IMR-90 (cell line): ENCODE data around the gene ADAMTSL4. TPM values are rescaled to one million over a fixed set of nuclear protein-coding genes. Genes with fewer than 3 reads are reported as not detected.

Experiments used
- ATAC-seq: fragments of 200-7000 bp; cut with Tn5 transposase; 2 replicates; pipeline ENCODE4 v1.9.1; 2020; ENCODE audit warnings: low read depth, mild to moderate bottlenecking, moderate library complexity
- BruUV-seq: library from RNA; stranded (reverse); fragments of 400-500 nt; replicated peaks from 2 replicates; lab custom pipeline; 2021; lab: Mats Ljungman, UMichigan
- CTCF ChIA-PET: fragments of 300-600 bp; formaldehyde crosslinking; extraction: SDS; loops from one replicate; lab custom pipeline; 2021; ENCODE audit warnings: antibody characterized with exemption; lab: Yijun Ruan, JAX
- POLR2A ChIA-PET: fragments of 300-600 bp; sonication (Branson Sonifier 250); formaldehyde crosslinking; loops from one replicate; lab custom pipeline; 2022; ENCODE audit warnings: antibody characterized with exemption; ENCODE audit not compliant: unreplicated experiment; lab: Charles Lee
- DNase-seq: peaks from one replicate; pipeline ENCODE4 v3.0.0; 2013
- H2AFZ ChIP-seq: replicated peaks from 2 replicates; pipeline ENCODE3; 2013; ENCODE audit warnings: low read length, mild to moderate bottlenecking; ENCODE audit not compliant: poor library complexity
- H2AK5ac ChIP-seq: 2 replicates; pipeline ENCODE4 v1.6.1; 2013; ENCODE audit warnings: low read depth, low read length, inconsistent platforms
- H2AK9ac ChIP-seq: replicated peaks from 2 replicates; pipeline ENCODE3; 2013; ENCODE audit warnings: mild to moderate bottlenecking, low read depth, low read length, moderate library complexity; ENCODE audit not compliant: poor library complexity
- H2BK120ac ChIP-seq: 2 replicates; pipeline ENCODE4 v1.6.1; 2013; ENCODE audit warnings: low read depth, low read length, inconsistent platforms
- H2BK15ac ChIP-seq: 3 replicates; pipeline ENCODE4 v1.6.1; 2013; ENCODE audit warnings: low read depth, low read length, inconsistent platforms
- H2BK20ac ChIP-seq: 2 replicates; pipeline ENCODE4 v1.6.1; 2013; ENCODE audit warnings: low read depth, mild to moderate bottlenecking, inconsistent platforms, low read length, moderate library complexity
- H2BK5ac ChIP-seq: 2 replicates; pipeline ENCODE4 v1.6.1; 2013; ENCODE audit warnings: mild to moderate bottlenecking, low read depth, low read length, inconsistent platforms; ENCODE audit not compliant: poor library complexity, severe bottlenecking
- H3K14ac ChIP-seq: replicated peaks from 2 replicates; pipeline ENCODE4 v1.6.1; 2013; ENCODE audit warnings: low read depth, low read length, inconsistent platforms
- H3K18ac ChIP-seq: 2 replicates; pipeline ENCODE4 v1.6.1; 2013; ENCODE audit warnings: low read depth, low read length, control low read depth
- H3K23ac ChIP-seq: 2 replicates; pipeline ENCODE4 v1.6.1; 2013; ENCODE audit warnings: low read depth, low read length, inconsistent platforms
- H3K27ac ChIP-seq: 2 replicates; pipeline ENCODE4 v1.5.1; 2013; ENCODE audit warnings: mild to moderate bottlenecking, control low read depth, low read length; ENCODE audit not compliant: insufficient read depth
- H3K27me3 ChIP-seq: 2 replicates; pipeline ENCODE4 v1.6.1; 2013; ENCODE audit warnings: low read length; ENCODE audit not compliant: control insufficient read depth, insufficient read depth
- H3K36me3 ChIP-seq: 2 replicates; pipeline ENCODE4 v1.6.1; 2013; ENCODE audit warnings: low read length, mixed read lengths; ENCODE audit not compliant: control insufficient read depth, insufficient read depth
- H3K4ac ChIP-seq: 2 replicates; pipeline ENCODE4 v1.6.1; 2013; ENCODE audit warnings: low read depth, low read length, inconsistent platforms
- H3K4me1 ChIP-seq: 2 replicates; pipeline ENCODE4 v1.6.1; 2013; ENCODE audit warnings: low read length, mixed read lengths; ENCODE audit not compliant: control insufficient read depth, insufficient read depth
- H3K4me2 ChIP-seq: 2 replicates; pipeline ENCODE4 v1.6.1; 2013; ENCODE audit warnings: low read depth, mild to moderate bottlenecking, control low read depth, low read length, moderate library complexity
- H3K4me3 ChIP-seq: 2 replicates; pipeline ENCODE4 v1.5.1; 2013; ENCODE audit warnings: low read depth, mild to moderate bottlenecking, control low read depth, low read length, moderate library complexity; ENCODE audit not compliant: insufficient read depth
- H3K56ac ChIP-seq: 2 replicates; pipeline ENCODE4 v1.6.1; 2013; ENCODE audit warnings: low read length, inconsistent platforms; ENCODE audit not compliant: insufficient read depth; ENCODE audit errors: extremely low read depth
- H3K79me1 ChIP-seq, 2 experiments: 2 replicates each; pipeline ENCODE4 v1.6.1; 2013; ENCODE audit warnings: low read length in 2 of 2, inconsistent platforms in 1 of 2, low read depth in 1 of 2
- H3K9ac ChIP-seq: 2 replicates; pipeline ENCODE4 v1.6.1; 2013; ENCODE audit warnings: low read depth, low read length, control low read depth
- H3K9me1 ChIP-seq: 2 replicates; pipeline ENCODE4 v1.6.1; 2013; ENCODE audit warnings: low read length, inconsistent platforms; ENCODE audit not compliant: insufficient read depth
- H3K9me3 ChIP-seq: 2 replicates; pipeline ENCODE4 v1.6.1; 2013; ENCODE audit warnings: low read length; ENCODE audit not compliant: control insufficient read depth, insufficient read depth
- H4K20me1 ChIP-seq: 2 replicates; pipeline ENCODE4 v1.6.1; 2013; ENCODE audit warnings: low read length, inconsistent platforms; ENCODE audit not compliant: insufficient read depth
- H4K5ac ChIP-seq: 2 replicates; pipeline ENCODE4 v1.6.1; 2013; ENCODE audit warnings: mild to moderate bottlenecking, low read depth, low read length, control low read depth
- H4K8ac ChIP-seq, 2 experiments: 2 replicates each; pipeline ENCODE4 v1.6.1; 2013; ENCODE audit warnings: low read depth in 2 of 2, low read length in 2 of 2, control low read depth in 1 of 2, inconsistent platforms in 1 of 2
- H4K91ac ChIP-seq: 2 replicates; pipeline ENCODE4 v1.6.1; 2013; ENCODE audit warnings: low read depth, low read length, inconsistent platforms; ENCODE audit not compliant: insufficient read depth
- CEBPB ChIP-seq: IDR thresholded peaks from 2 replicates; pipeline ENCODE4 v1.6.1; 2012; ENCODE audit warnings: low read depth, low read length, improper control_type of control experiment
- POLR2A ChIP-seq: IDR thresholded peaks from 2 replicates; pipeline ENCODE4 v1.6.1; 2012; ENCODE audit warnings: mild to moderate bottlenecking, low read depth, low read length
- RCOR1 ChIP-seq: IDR thresholded peaks from 2 replicates; pipeline ENCODE4 v1.6.1; 2012; ENCODE audit warnings: mild to moderate bottlenecking, low read length, improper control_type of control experiment; ENCODE audit not compliant: insufficient replicate concordance
- WGBS, 2 experiments: methylation state at CpG; one replicate each; pipeline versions ENCODE4 v1.1.5 to v1.1.7; 2013; ENCODE audit warnings: missing lambda C conversion rate in 2 of 2; ENCODE audit not compliant: insufficient read length in 1 of 2; ENCODE audit errors: extremely low coverage in 2 of 2; 5-methylcytosine and 5-hydroxymethylcytosine counted together
- dilution Hi-C: fragments of 300-500 bp; cut with HindIII; formaldehyde crosslinking; loops from one replicate; pipeline ENCODE4 v1.14.3; 2018; ENCODE audit warnings: low sequenced_read_pairs; ENCODE audit not compliant: unreplicated experiment
- in situ Hi-C: fragments of 300-500 bp; cut with MboI; formaldehyde crosslinking; loops from 3 replicates; pipeline ENCODE4 v1.14.3; 2019; ENCODE audit warnings: low sequenced_read_pairs, inconsistent platforms, mixed read lengths
- intact Hi-C: fragments of 100-400 bp; cut with micrococcal nuclease; formaldehyde crosslinking; loops from 2 replicates; pipeline ENCODE4 v1.10.0; 2022
- polyA plus RNA-seq, 3 experiments: library from polyadenylated mRNA; depleted of rRNA; stranded (reverse); fragments of >200 nt; gene quantifications; 2 replicates each; pipeline ENCODE4 v1.2.3, GENCODE V29; 2012; ENCODE audit warnings: low replicate concordance in 1 of 3
- total RNA-seq: library from RNA; depleted of rRNA; stranded (reverse); fragments of >200 nt; gene quantifications from 2 replicates; pipeline ENCODE4 v1.2.3, GENCODE V29; 2012

The ADAMTSL4 gene
- total and polyA plus RNA-seq, 2 of the 4 experiments (the other 2 are of a cell fraction): 0.54 to 12.2 TPM

DNA sequence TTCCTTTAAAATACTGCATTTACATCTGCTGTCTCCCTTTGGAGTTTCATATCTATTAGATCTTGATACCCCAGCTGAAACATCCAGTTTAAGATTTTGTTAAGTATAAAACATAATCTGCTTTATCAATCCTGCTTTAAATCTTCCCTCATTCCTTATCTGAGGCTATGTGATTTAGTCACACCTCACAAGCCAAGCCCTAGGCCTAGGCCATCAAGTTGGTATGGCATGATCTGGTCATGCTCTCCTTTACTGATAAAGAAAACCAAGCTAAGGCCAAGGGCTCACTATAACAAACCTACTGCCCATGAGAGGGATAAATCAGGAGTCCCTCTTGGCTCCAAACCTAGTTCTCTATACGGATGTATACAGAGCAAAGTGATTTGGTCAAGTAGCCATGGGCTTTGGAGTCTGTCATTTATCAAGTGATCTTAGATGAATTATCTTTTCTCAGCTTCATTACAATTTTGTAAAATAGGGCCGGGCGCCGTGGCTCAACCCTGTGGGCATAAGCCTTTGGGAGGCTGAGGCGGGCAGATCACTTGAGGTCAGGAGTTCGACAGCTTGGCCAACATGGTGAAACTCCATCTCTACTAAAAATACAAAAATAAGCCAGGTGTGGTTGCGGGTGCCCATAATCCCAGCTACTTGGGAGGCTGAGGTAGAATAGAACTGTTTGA is 57.4 kb downstream of the ADAMTSL4 start:
- peak overlapping the region; percentile 60 for H4K91ac ChIP-seq
- no peak overlapping the region for H3K4me3 ChIP-seq
- peak overlapping the region; percentile 33 to 50; a peak in 2 of 4 replicates for H4K8ac ChIP-seq
- no peaks in the 10 kb centered on the region for H3K27me3 ChIP-seq
- ChIA-PET POLR2A (no interaction called here), CTCF (no interaction called here)
- no peak overlapping the region for H2AK9ac ChIP-seq
- H2AFZ ChIP-seq: no peak overlapping the region
- DNase-seq (no peak), ATAC-seq (no peak)
- 0 out of 2 replicates have a peak overlapping the region, but pooled peaks have one; percentile 64 for H3K23ac ChIP-seq
- no peak overlapping the region for H3K9ac ChIP-seq
- H3K36me3 ChIP-seq: no peaks in the 10 kb centered on the region
- H4K5ac ChIP-seq: no peak overlapping the region
- H3K4me2 ChIP-seq: no peak overlapping the region
- intact Hi-C loops: no loop called here
- TF ChIP-seq CEBPB: no peak
- TF ChIP-seq RCOR1: no peak
- TF ChIP-seq POLR2A: no peak
- H2BK5ac ChIP-seq: peak overlapping the region; percentile 54
- H3K56ac ChIP-seq: no peak overlapping the region
- peaks cover 11 to 58% of the 10 kb centered on the region in 2 experiments for H3K79me1 ChIP-seq
- no peaks in the 10 kb centered on the region for H3K9me3 ChIP-seq
- peak overlapping the region; percentile 97 for H2AK5ac ChIP-seq
- H3K4ac ChIP-seq: peak overlapping the region; percentile 81
- H4K20me1 ChIP-seq: no peaks in the 10 kb centered on the region
- peaks cover 11% of the 10 kb centered on the region for H3K4me1 ChIP-seq
- BruUV-seq: no TSS peak
- peak overlapping the region; percentile 70; the same call in 1 of the 2 replicates for H2BK120ac ChIP-seq
- peak overlapping the region; percentile 98 for H2BK15ac ChIP-seq
- no CpG with 5 or more reads among the region's 7 CpGs for WGBS, 2 experiments
- in situ Hi-C loops: no loop called here
- H3K14ac ChIP-seq: peak overlapping the region; percentile 73
- H3K27ac ChIP-seq: no peak overlapping the region
- peaks cover 5% of the 10 kb centered on the region for H3K9me1 ChIP-seq
- peak overlapping the region; percentile 81 for H2BK20ac ChIP-seq
- dilution Hi-C loops: no loop called here
- H3K18ac ChIP-seq: peak overlapping the region; percentile 57; the same call in 1 of the 2 replicates
